Measurements from ENCODE around the gene SFRP2. TPM values are rescaled to one million over a fixed set of nuclear protein-coding genes. Genes with fewer than 3 reads are reported as not detected.

SFRP2 gene
- total and polyA plus RNA-seq, 10 of the 15 experiments (the other 5 are each of a cell fraction or from before 2014, with no cell fraction given), result 0.11 to 0.33 (median 0.16) TPM; not detected in 7

DNA sequence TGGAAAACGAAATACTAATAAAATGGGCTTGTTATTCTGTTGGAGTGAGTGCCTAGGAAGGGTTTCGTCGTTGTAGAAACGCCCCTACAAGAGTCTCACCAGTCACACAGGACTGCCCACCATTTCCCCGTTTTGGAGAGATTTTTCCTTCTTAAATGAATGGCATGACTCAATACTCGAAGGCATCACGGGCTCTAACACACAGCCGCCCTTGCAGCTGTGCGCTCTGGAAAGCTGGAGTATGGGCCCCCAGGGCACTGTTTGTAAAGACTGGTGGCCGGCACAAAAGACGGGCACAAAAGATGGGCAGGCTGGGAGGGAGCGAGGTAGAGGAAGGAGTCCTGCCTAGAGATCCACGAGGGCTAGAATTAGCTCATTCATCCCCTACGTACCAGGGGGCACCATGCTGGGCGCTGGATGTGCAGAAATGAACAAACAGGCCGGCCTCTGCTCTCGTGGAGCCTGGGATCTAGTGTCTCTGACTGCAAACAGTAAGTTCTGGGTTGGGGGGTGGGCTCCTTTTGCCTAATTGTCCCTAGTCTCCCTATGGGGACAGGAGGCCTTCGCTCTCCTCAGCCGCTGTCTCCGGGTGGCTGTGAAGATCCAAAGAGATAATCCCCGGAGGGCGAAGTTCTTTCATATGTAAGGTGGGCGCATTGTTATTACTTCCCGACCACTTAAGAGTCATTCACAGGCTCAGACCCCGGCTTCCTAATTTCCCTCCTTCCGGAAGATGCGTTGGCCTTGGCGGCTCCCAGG, 1.0 kb upstream of the SFRP2 start:
- H3K4me2 ChIP-seq (ENCODE audit: control insufficient read depth, insufficient read depth), result no peak overlapping the region
- intact Hi-C loops (cut with micrococcal nuclease; ENCODE audit: unreplicated experiment), result loop anchor here (10.0 kb wide), 1 partner anchor 225 kb away; no protein-coding TSS in a partner anchor
- FAIRE-seq, result no peak
- no peaks in the 10 kb centered on the region for H3K36me3 ChIP-seq (ENCODE audit: control insufficient read depth in 2 of 2, insufficient read depth in 2 of 2, low read length in 1 of 2)
- ChIA-PET RAD21 (ENCODE audit: unreplicated experiment) (no interaction called here), SMC1A (ENCODE audit: uncharacterized antibody, unreplicated experiment) (no interaction called here), CTCF (no interaction called here), POLR2A (no interaction called here)
- H3K9ac ChIP-seq (ENCODE audit: control insufficient read depth, insufficient read depth, low read length), result no peak overlapping the region
- DNase-seq (ENCODE audit: low read depth, low spot score), result no peak
- no peaks in the 10 kb centered on the region for H3K79me2 ChIP-seq (ENCODE audit: control insufficient read depth, insufficient read depth, low read length)
- TF ChIP-seq TCF7 (IDR thresholded peaks at IDR 0.05; ENCODE audit: borderline replicate concordance) (no peak), NFYA (IDR thresholded peaks at IDR 0.05; ENCODE audit: borderline replicate concordance, low read depth, low read length) (no peak), HDAC6 (IDR thresholded peaks at IDR 0.05; ENCODE audit: unreplicated experiment) (no peak), RFX5 (IDR thresholded peaks at IDR 0.05; ENCODE audit: low read depth, low read length) (no peak), SRF (IDR thresholded peaks at IDR 0.05; ENCODE audit: low read depth in 2 of 2, low read length in 2 of 2) (no peak), SMAD5 (IDR thresholded peaks at IDR 0.05; ENCODE audit: low read depth) (no peak), ATF7 (IDR thresholded peaks at IDR 0.05; ENCODE audit: low read depth) (no peak), CHD2 (IDR thresholded peaks at IDR 0.05; ENCODE audit: borderline replicate concordance, low read depth, low read length) (no peak)
- no peaks in the 10 kb centered on the region for H3K9me3 ChIP-seq (replicated peaks; ENCODE audit: control insufficient read depth, insufficient read depth, low read length)
- peaks cover 30 to 34% of the 10 kb centered on the region in 2 experiments for H3K27me3 ChIP-seq (replicated peaks in 1 of 2; ENCODE audit: control insufficient read depth in 2 of 2, insufficient read depth in 2 of 2, low read length in 1 of 2)
- H3K4me3 ChIP-seq, result no peak overlapping the region
- no peaks in the 10 kb centered on the region for H4K20me1 ChIP-seq (ENCODE audit: control insufficient read depth, insufficient read depth)
- H3K4me1 ChIP-seq (ENCODE audit: control insufficient read depth, insufficient read depth, low read length), result no peaks in the 10 kb centered on the region
- no peak overlapping the region for H3K27ac ChIP-seq (ENCODE audit: control insufficient read depth, insufficient read depth)
- no peak overlapping the region for H2AFZ ChIP-seq (ENCODE audit: control insufficient read depth, low read depth, low read length)
- no peak for ATAC-seq
- in situ Hi-C loops (cut with MboI), result no loop called here
- 39% methylated on average over 28 of the region's 28 CpGs for WGBS (ENCODE audit: insufficient coverage, insufficient replicate concordance, low lambda C conversion rate, missing lambda C conversion rate)
- BruUV-seq (replicated peaks), result no TSS peak

- Histone ChIP-seq H3K79me2 (ENCODE audit: control insufficient read depth, insufficient read depth, low read length) (no peaks in the 10 kb centered on the region), H3K27ac (ENCODE audit: control insufficient read depth, insufficient read depth) (no peak overlapping the region), H3K4me1 (ENCODE audit: control insufficient read depth, insufficient read depth, low read length) (no peaks in the 10 kb centered on the region), H3K27me3 (replicated peaks in 1 of 2; ENCODE audit: control insufficient read depth in 2 of 2, insufficient read depth in 2 of 2, low read length in 1 of 2) (peaks cover 30 to 35% of the 10 kb centered on the region in 2 experiments), H3K4me3 (no peak overlapping the region), H3K36me3 (ENCODE audit: control insufficient read depth in 2 of 2, insufficient read depth in 2 of 2, low read length in 1 of 2) (no peaks in the 10 kb centered on the region), H3K9me3 (replicated peaks; ENCODE audit: control insufficient read depth, insufficient read depth, low read length) (no peaks in the 10 kb centered on the region), H3K4me2 (ENCODE audit: control insufficient read depth, insufficient read depth) (no peak overlapping the region), H4K20me1 (ENCODE audit: control insufficient read depth, insufficient read depth) (no peaks in the 10 kb centered on the region), H3K9ac (ENCODE audit: control insufficient read depth, insufficient read depth, low read length) (no peak overlapping the region), H2AFZ (ENCODE audit: control insufficient read depth, low read depth, low read length) (no peak overlapping the region)
- in situ Hi-C loops (cut with MboI), result no loop called here
- POLR2A ChIA-PET, result no interaction called here
- no peak for FAIRE-seq
- WGBS (ENCODE audit: insufficient coverage, insufficient replicate concordance, low lambda C conversion rate, missing lambda C conversion rate), result 6% methylated on average over 15 of the region's 15 CpGs
- no peak for DNase-seq (ENCODE audit: low read depth, low spot score)
- RAD21 ChIA-PET (ENCODE audit: unreplicated experiment), result no interaction called here
- intact Hi-C loops (cut with micrococcal nuclease; ENCODE audit: unreplicated experiment), result loop anchor here (10.0 kb wide), 1 partner anchor 227 kb away; no protein-coding TSS in a partner anchor
- CTCF ChIA-PET, result interaction anchor here (2.7 kb wide), 1 partner anchor 8 kb away, joined by 25 read pairs; no protein-coding TSS in a partner anchor
- SMC1A ChIA-PET (ENCODE audit: uncharacterized antibody, unreplicated experiment), result no interaction called here
- no TSS peak for BruUV-seq (replicated peaks)
- ATAC-seq, result no peak
- TF ChIP-seq BHLHE40 (IDR thresholded peaks at IDR 0.05; ENCODE audit: borderline replicate concordance in 1 of 2, low read depth in 2 of 2, low read length in 1 of 2) (no peak), YY1 (IDR thresholded peaks at IDR 0.05; ENCODE audit: low read depth, low read length) (no peak), IKZF1 (conservative IDR thresholded peaks at IDR 0.05) (no peak), NFYA (IDR thresholded peaks at IDR 0.05; ENCODE audit: borderline replicate concordance, low read depth, low read length) (no peak), SMARCA5 (IDR thresholded peaks at IDR 0.05) (no peak), CHD2 (IDR thresholded peaks at IDR 0.05; ENCODE audit: borderline replicate concordance, low read depth, low read length) (no peak), EED (IDR thresholded peaks at IDR 0.05; ENCODE audit: low read depth) (no peak), CREB1 (IDR thresholded peaks at IDR 0.05; ENCODE audit: low read depth) (no peak), POLR2AphosphoS5 (IDR thresholded peaks at IDR 0.05; ENCODE audit: low read length) (no peak), HCFC1 (IDR thresholded peaks at IDR 0.05; ENCODE audit: low read length) (no peak), MYC (IDR thresholded peaks at IDR 0.05; ENCODE audit: insufficient read depth, insufficient read length, insufficient replicate concordance, low read length, severe bottlenecking) (no peak)
- TF ChIP-seq, protein P1, sequence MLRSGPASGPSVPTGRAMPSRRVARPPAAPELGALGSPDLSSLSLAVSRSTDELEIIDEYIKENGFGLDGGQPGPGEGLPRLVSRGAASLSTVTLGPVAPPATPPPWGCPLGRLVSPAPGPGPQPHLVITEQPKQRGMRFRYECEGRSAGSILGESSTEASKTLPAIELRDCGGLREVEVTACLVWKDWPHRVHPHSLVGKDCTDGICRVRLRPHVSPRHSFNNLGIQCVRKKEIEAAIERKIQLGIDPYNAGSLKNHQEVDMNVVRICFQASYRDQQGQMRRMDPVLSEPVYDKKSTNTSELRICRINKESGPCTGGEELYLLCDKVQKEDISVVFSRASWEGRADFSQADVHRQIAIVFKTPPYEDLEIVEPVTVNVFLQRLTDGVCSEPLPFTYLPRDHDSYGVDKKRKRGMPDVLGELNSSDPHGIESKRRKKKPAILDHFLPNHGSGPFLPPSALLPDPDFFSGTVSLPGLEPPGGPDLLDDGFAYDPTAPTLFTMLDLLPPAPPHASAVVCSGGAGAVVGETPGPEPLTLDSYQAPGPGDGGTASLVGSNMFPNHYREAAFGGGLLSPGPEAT (IDR thresholded peaks at IDR 0.05; ENCODE audit: low read depth), result no peak
These were observed 851 bp downstream of the SFRP2 start for GRCh38 chr4:153788051-153788412.
